Measurements from ENCODE around the gene CSNK1G3.

GRCh38 chr5:123518111-123518510 is 6.1 kb downstream of the CSNK1G3 start:
- TF ChIP-seq, protein P1, sequence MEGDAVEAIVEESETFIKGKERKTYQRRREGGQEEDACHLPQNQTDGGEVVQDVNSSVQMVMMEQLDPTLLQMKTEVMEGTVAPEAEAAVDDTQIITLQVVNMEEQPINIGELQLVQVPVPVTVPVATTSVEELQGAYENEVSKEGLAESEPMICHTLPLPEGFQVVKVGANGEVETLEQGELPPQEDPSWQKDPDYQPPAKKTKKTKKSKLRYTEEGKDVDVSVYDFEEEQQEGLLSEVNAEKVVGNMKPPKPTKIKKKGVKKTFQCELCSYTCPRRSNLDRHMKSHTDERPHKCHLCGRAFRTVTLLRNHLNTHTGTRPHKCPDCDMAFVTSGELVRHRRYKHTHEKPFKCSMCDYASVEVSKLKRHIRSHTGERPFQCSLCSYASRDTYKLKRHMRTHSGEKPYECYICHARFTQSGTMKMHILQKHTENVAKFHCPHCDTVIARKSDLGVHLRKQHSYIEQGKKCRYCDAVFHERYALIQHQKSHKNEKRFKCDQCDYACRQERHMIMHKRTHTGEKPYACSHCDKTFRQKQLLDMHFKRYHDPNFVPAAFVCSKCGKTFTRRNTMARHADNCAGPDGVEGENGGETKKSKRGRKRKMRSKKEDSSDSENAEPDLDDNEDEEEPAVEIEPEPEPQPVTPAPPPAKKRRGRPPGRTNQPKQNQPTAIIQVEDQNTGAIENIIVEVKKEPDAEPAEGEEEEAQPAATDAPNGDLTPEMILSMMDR (conservative IDR thresholded peaks at IDR 0.05) = no peak
- no peak for TF ChIP-seq ZFX (IDR thresholded peaks at IDR 0.05)

All from C4-2B (cell line).